IMR-90 (cell line): ENCODE data around the gene MRC1. TPM values are rescaled to one million over a fixed set of nuclear protein-coding genes. Genes with fewer than 3 reads are reported as not detected.

Experiments
- ATAC-seq: fragments of 200-7000 bp; cut with Tn5 transposase; 2 replicates; pipeline ENCODE4 v1.9.1; 2020; ENCODE audit warnings: low read depth, mild to moderate bottlenecking, moderate library complexity
- BruUV-seq: library from RNA; stranded (reverse); fragments of 400-500 nt; replicated peaks from 2 replicates; lab custom pipeline; 2021; lab: Mats Ljungman, UMichigan
- CTCF ChIA-PET: fragments of 300-600 bp; formaldehyde crosslinking; extraction: SDS; loops from one replicate; lab custom pipeline; 2021; ENCODE audit warnings: antibody characterized with exemption; lab: Yijun Ruan, JAX
- POLR2A ChIA-PET: fragments of 300-600 bp; sonication (Branson Sonifier 250); formaldehyde crosslinking; loops from one replicate; lab custom pipeline; 2022; ENCODE audit warnings: antibody characterized with exemption; ENCODE audit not compliant: unreplicated experiment; lab: Charles Lee
- DNase-seq: peaks from one replicate; pipeline ENCODE4 v3.0.0; 2013
- H2AFZ ChIP-seq: replicated peaks from 2 replicates; pipeline ENCODE3; 2013; ENCODE audit warnings: low read length, mild to moderate bottlenecking; ENCODE audit not compliant: poor library complexity
- H2AK5ac ChIP-seq: 2 replicates; pipeline ENCODE4 v1.6.1; 2013; ENCODE audit warnings: low read depth, low read length, inconsistent platforms
- H2AK9ac ChIP-seq: replicated peaks from 2 replicates; pipeline ENCODE3; 2013; ENCODE audit warnings: mild to moderate bottlenecking, low read depth, low read length, moderate library complexity; ENCODE audit not compliant: poor library complexity
- H2BK120ac ChIP-seq: 2 replicates; pipeline ENCODE4 v1.6.1; 2013; ENCODE audit warnings: low read depth, low read length, inconsistent platforms
- H2BK15ac ChIP-seq: 3 replicates; pipeline ENCODE4 v1.6.1; 2013; ENCODE audit warnings: low read depth, low read length, inconsistent platforms
- H2BK20ac ChIP-seq: 2 replicates; pipeline ENCODE4 v1.6.1; 2013; ENCODE audit warnings: low read depth, mild to moderate bottlenecking, inconsistent platforms, low read length, moderate library complexity
- H2BK5ac ChIP-seq: 2 replicates; pipeline ENCODE4 v1.6.1; 2013; ENCODE audit warnings: mild to moderate bottlenecking, low read depth, low read length, inconsistent platforms; ENCODE audit not compliant: poor library complexity, severe bottlenecking
- H3K14ac ChIP-seq: replicated peaks from 2 replicates; pipeline ENCODE4 v1.6.1; 2013; ENCODE audit warnings: low read depth, low read length, inconsistent platforms
- H3K18ac ChIP-seq: 2 replicates; pipeline ENCODE4 v1.6.1; 2013; ENCODE audit warnings: low read depth, low read length, control low read depth
- H3K23ac ChIP-seq: 2 replicates; pipeline ENCODE4 v1.6.1; 2013; ENCODE audit warnings: low read depth, low read length, inconsistent platforms
- H3K27ac ChIP-seq: 2 replicates; pipeline ENCODE4 v1.5.1; 2013; ENCODE audit warnings: mild to moderate bottlenecking, control low read depth, low read length; ENCODE audit not compliant: insufficient read depth
- H3K27me3 ChIP-seq: 2 replicates; pipeline ENCODE4 v1.6.1; 2013; ENCODE audit warnings: low read length; ENCODE audit not compliant: control insufficient read depth, insufficient read depth
- H3K36me3 ChIP-seq: 2 replicates; pipeline ENCODE4 v1.6.1; 2013; ENCODE audit warnings: low read length, mixed read lengths; ENCODE audit not compliant: control insufficient read depth, insufficient read depth
- H3K4ac ChIP-seq: 2 replicates; pipeline ENCODE4 v1.6.1; 2013; ENCODE audit warnings: low read depth, low read length, inconsistent platforms
- H3K4me1 ChIP-seq: 2 replicates; pipeline ENCODE4 v1.6.1; 2013; ENCODE audit warnings: low read length, mixed read lengths; ENCODE audit not compliant: control insufficient read depth, insufficient read depth
- H3K4me2 ChIP-seq: 2 replicates; pipeline ENCODE4 v1.6.1; 2013; ENCODE audit warnings: low read depth, mild to moderate bottlenecking, control low read depth, low read length, moderate library complexity
- H3K4me3 ChIP-seq: 2 replicates; pipeline ENCODE4 v1.5.1; 2013; ENCODE audit warnings: low read depth, mild to moderate bottlenecking, control low read depth, low read length, moderate library complexity; ENCODE audit not compliant: insufficient read depth
- H3K56ac ChIP-seq: 2 replicates; pipeline ENCODE4 v1.6.1; 2013; ENCODE audit warnings: low read length, inconsistent platforms; ENCODE audit not compliant: insufficient read depth; ENCODE audit errors: extremely low read depth
- H3K79me1 ChIP-seq, 2 experiments: 2 replicates each; pipeline ENCODE4 v1.6.1; 2013; ENCODE audit warnings: low read length in 2 of 2, inconsistent platforms in 1 of 2, low read depth in 1 of 2
- H3K9ac ChIP-seq: 2 replicates; pipeline ENCODE4 v1.6.1; 2013; ENCODE audit warnings: low read depth, low read length, control low read depth
- H3K9me1 ChIP-seq: 2 replicates; pipeline ENCODE4 v1.6.1; 2013; ENCODE audit warnings: low read length, inconsistent platforms; ENCODE audit not compliant: insufficient read depth
- H3K9me3 ChIP-seq: 2 replicates; pipeline ENCODE4 v1.6.1; 2013; ENCODE audit warnings: low read length; ENCODE audit not compliant: control insufficient read depth, insufficient read depth
- H4K20me1 ChIP-seq: 2 replicates; pipeline ENCODE4 v1.6.1; 2013; ENCODE audit warnings: low read length, inconsistent platforms; ENCODE audit not compliant: insufficient read depth
- H4K5ac ChIP-seq: 2 replicates; pipeline ENCODE4 v1.6.1; 2013; ENCODE audit warnings: mild to moderate bottlenecking, low read depth, low read length, control low read depth
- H4K8ac ChIP-seq, 2 experiments: 2 replicates each; pipeline ENCODE4 v1.6.1; 2013; ENCODE audit warnings: low read depth in 2 of 2, low read length in 2 of 2, control low read depth in 1 of 2, inconsistent platforms in 1 of 2
- H4K91ac ChIP-seq: 2 replicates; pipeline ENCODE4 v1.6.1; 2013; ENCODE audit warnings: low read depth, low read length, inconsistent platforms; ENCODE audit not compliant: insufficient read depth
- BHLHE40 ChIP-seq: fragments of 150-350 bp; IDR thresholded peaks from 2 replicates; pipeline ENCODE4 v1.6.1; 2016; ENCODE audit warnings: mild to moderate bottlenecking, low read depth, low read length
- CEBPB ChIP-seq: IDR thresholded peaks from 2 replicates; pipeline ENCODE4 v1.6.1; 2012; ENCODE audit warnings: low read depth, low read length, improper control_type of control experiment
- CHD1 ChIP-seq: IDR thresholded peaks from 2 replicates; pipeline ENCODE4 v1.6.1; 2012; ENCODE audit warnings: low read depth, low read length, improper control_type of control experiment
- CTCF ChIP-seq: conservative IDR thresholded peaks from 2 replicates; pipeline ENCODE4 v1.5.1; 2012; ENCODE audit warnings: mild to moderate bottlenecking, low read depth, low read length, improper control_type of control experiment
- FOS ChIP-seq: fragments of 150-350 bp; IDR thresholded peaks from 2 replicates; pipeline ENCODE4 v1.6.1; 2016; ENCODE audit warnings: low read depth, low read length
- MAFK ChIP-seq: IDR thresholded peaks from 2 replicates; pipeline ENCODE4 v1.6.1; 2012; ENCODE audit warnings: low read depth, low read length, improper control_type of control experiment
- MAZ ChIP-seq: IDR thresholded peaks from 2 replicates; pipeline ENCODE4 v1.6.1; 2012; ENCODE audit warnings: low read depth, mild to moderate bottlenecking, low read length, improper control_type of control experiment, moderate library complexity, borderline replicate concordance
- MXI1 ChIP-seq: IDR thresholded peaks from 2 replicates; pipeline ENCODE4 v1.6.1; 2012; ENCODE audit warnings: low read depth, mild to moderate bottlenecking, low read length, moderate library complexity, borderline replicate concordance
- NFE2L2 ChIP-seq: fragments of 150-350 bp; IDR thresholded peaks from 2 replicates; pipeline ENCODE4 v1.6.1; 2016; ENCODE audit warnings: low read depth, mild to moderate bottlenecking, low read length
- POLR2A ChIP-seq: IDR thresholded peaks from 2 replicates; pipeline ENCODE4 v1.6.1; 2012; ENCODE audit warnings: mild to moderate bottlenecking, low read depth, low read length
- RAD21 ChIP-seq: IDR thresholded peaks from 2 replicates; pipeline ENCODE4 v1.6.1; 2012; ENCODE audit warnings: low read length, improper control_type of control experiment
- RCOR1 ChIP-seq: IDR thresholded peaks from 2 replicates; pipeline ENCODE4 v1.6.1; 2012; ENCODE audit warnings: mild to moderate bottlenecking, low read length, improper control_type of control experiment; ENCODE audit not compliant: insufficient replicate concordance
- RFX5 ChIP-seq: IDR thresholded peaks from 2 replicates; pipeline ENCODE4 v1.8.0; 2012; ENCODE audit warnings: low read depth, mild to moderate bottlenecking, low read length, moderate library complexity
- SMC3 ChIP-seq: fragments of 150-350 bp; IDR thresholded peaks from 2 replicates; pipeline ENCODE4 v1.6.1; 2016; ENCODE audit warnings: low read depth, mild to moderate bottlenecking, antibody characterized with exemption, low read length, moderate library complexity
- USF2 ChIP-seq: fragments of 150-350 bp; IDR thresholded peaks from 2 replicates; pipeline ENCODE4 v1.6.1; 2017; ENCODE audit warnings: mild to moderate bottlenecking, antibody characterized with exemption, low read length, low read depth
- WGBS, 2 experiments: methylation state at CpG; one replicate each; pipeline versions ENCODE4 v1.1.5 to v1.1.7; 2013; ENCODE audit warnings: missing lambda C conversion rate in 2 of 2; ENCODE audit not compliant: insufficient read length in 1 of 2; ENCODE audit errors: extremely low coverage in 2 of 2; 5-methylcytosine and 5-hydroxymethylcytosine counted together
- dilution Hi-C: fragments of 300-500 bp; cut with HindIII; formaldehyde crosslinking; loops from one replicate; pipeline ENCODE4 v1.14.3; 2018; ENCODE audit warnings: low sequenced_read_pairs; ENCODE audit not compliant: unreplicated experiment
- in situ Hi-C: fragments of 300-500 bp; cut with MboI; formaldehyde crosslinking; loops from 3 replicates; pipeline ENCODE4 v1.14.3; 2019; ENCODE audit warnings: low sequenced_read_pairs, inconsistent platforms, mixed read lengths
- intact Hi-C: fragments of 100-400 bp; cut with micrococcal nuclease; formaldehyde crosslinking; loops from 2 replicates; pipeline ENCODE4 v1.10.0; 2022
- polyA plus RNA-seq, 3 experiments: library from polyadenylated mRNA; depleted of rRNA; stranded (reverse); fragments of >200 nt; gene quantifications; 2 replicates each; pipeline ENCODE4 v1.2.3, GENCODE V29; 2012; ENCODE audit warnings: low replicate concordance in 1 of 3
- total RNA-seq: library from RNA; depleted of rRNA; stranded (reverse); fragments of >200 nt; gene quantifications from 2 replicates; pipeline ENCODE4 v1.2.3, GENCODE V29; 2012
- TF ChIP-seq, protein P1 (sequence below): fragments of 150-350 bp; IDR thresholded peaks from 2 replicates; pipeline ENCODE4 v1.6.1; 2016; ENCODE audit warnings: low read depth, mild to moderate bottlenecking, low read length, moderate library complexity, borderline replicate concordance

The MRC1 gene
- total and polyA plus RNA-seq, 2 of the 4 experiments (the other 2 are of a cell fraction), result not detected

- Histone ChIP-seq H2AFZ (no peak overlapping the region), H3K4me3 (no peak overlapping the region), H2BK5ac (no peak overlapping the region), H2AK5ac (no peak overlapping the region), H4K8ac (no peak overlapping the region), H3K4me2 (no peak overlapping the region), H3K9me3 (no peaks in the 10 kb centered on the region), H4K20me1 (no peaks in the 10 kb centered on the region), H3K4ac (no peak overlapping the region), H2BK120ac (no peak overlapping the region), H3K56ac (no peak overlapping the region), H3K9ac (no peak overlapping the region), H4K91ac (no peak overlapping the region), H2AK9ac (no peak overlapping the region), H2BK20ac (no peak overlapping the region), H3K79me1 (no peaks in the 10 kb centered on the region), H3K14ac (no peak overlapping the region), H3K4me1 (peaks cover 6% of the 10 kb centered on the region), H3K9me1 (0 out of 2 replicates have a peak, but pooled peaks cover 6% of the 10 kb centered on the region), H2BK15ac (no peak overlapping the region), H3K36me3 (no peaks in the 10 kb centered on the region), H3K23ac (no peak overlapping the region), H4K5ac (no peak overlapping the region), H3K27me3 (peaks cover 6% of the 10 kb centered on the region), H3K18ac (no peak overlapping the region), H3K27ac (no peak overlapping the region)
- POLR2A ChIA-PET, result no interaction called here
- dilution Hi-C loops, result no loop called here
- no peak for TF ChIP-seq USF2
- TF ChIP-seq CHD1, result no peak
- no peak for TF ChIP-seq MAZ
- TF ChIP-seq NFE2L2, result no peak
- no peak for TF ChIP-seq CEBPB
- no peak for TF ChIP-seq CTCF
- TF ChIP-seq BHLHE40, result no peak
- TF ChIP-seq RAD21, result no peak
- no peak for TF ChIP-seq MXI1
- no peak for TF ChIP-seq RCOR1
- TF ChIP-seq MAFK, result no peak
- TF ChIP-seq RFX5, result no peak
- no peak for TF ChIP-seq FOS
- TF ChIP-seq SMC3, result no peak
- TF ChIP-seq POLR2A, result no peak
- TF ChIP-seq, protein P1, sequence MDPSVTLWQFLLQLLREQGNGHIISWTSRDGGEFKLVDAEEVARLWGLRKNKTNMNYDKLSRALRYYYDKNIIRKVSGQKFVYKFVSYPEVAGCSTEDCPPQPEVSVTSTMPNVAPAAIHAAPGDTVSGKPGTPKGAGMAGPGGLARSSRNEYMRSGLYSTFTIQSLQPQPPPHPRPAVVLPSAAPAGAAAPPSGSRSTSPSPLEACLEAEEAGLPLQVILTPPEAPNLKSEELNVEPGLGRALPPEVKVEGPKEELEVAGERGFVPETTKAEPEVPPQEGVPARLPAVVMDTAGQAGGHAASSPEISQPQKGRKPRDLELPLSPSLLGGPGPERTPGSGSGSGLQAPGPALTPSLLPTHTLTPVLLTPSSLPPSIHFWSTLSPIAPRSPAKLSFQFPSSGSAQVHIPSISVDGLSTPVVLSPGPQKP, result no peak
- no TSS peak for BruUV-seq
- DNase-seq, result no peak
- CTCF ChIA-PET, result no interaction called here
- intact Hi-C loops, result no loop called here
- in situ Hi-C loops, result no loop called here
- WGBS, 2 experiments, result no CpG with 5 or more reads among the region's 1 CpG
- no peak for ATAC-seq
These were observed 22.2 kb downstream of the MRC1 start for GRCh38 chr10:17831341-17831740.
